ENCODE results near the gene GIMAP4. TPM values are rescaled to one million over a fixed set of nuclear protein-coding genes. Genes with fewer than 3 reads are reported as not detected.

Gene GIMAP4
- total RNA-seq (2011; cell fraction: chromatin; rRNA removed; ENCODE audit: low replicate concordance): not detected in 2 replicates
- not detected in 2 replicates for total RNA-seq (2011; cell fraction: nucleolus; rRNA removed)
- not detected in 2 replicates for total RNA-seq (2011; cell fraction: nucleoplasm; rRNA removed)
- total RNA-seq (2014; rRNA removed) (not detected in 2 replicates), total RNA-seq (2014; rRNA removed; fragmentation: Illumina TruSeq; extraction: Trizol) (not detected in 2 replicates), total RNA-seq (2015; rRNA removed; fragmentation: Illumina TruSeq; extraction: Trizol) (not detected in 2 replicates), total RNA-seq (2021) (0.16 and 0.42 TPM in 2 replicates), polyA plus RNA-seq (2011; rRNA removed) (not detected in 2 replicates), polyA plus RNA-seq (2014; fragmentation: Illumina TruSeq; extraction: Trizol) (not detected in 2 replicates), polyA plus RNA-seq (2014; fragmentation: Nextera tagmentation; extraction: Ambion mirVana) (not detected), polyA plus RNA-seq (2014; rRNA removed) (not detected in 2 replicates), polyA minus RNA-seq (2011; rRNA and poly(A)+ RNA removed) (not detected in 2 replicates), Bru-seq, nascent RNA (not detected), BruChase-seq, experiment 1, labeled RNA remaining after a 2-hour chase (not detected), BruChase-seq, experiment 2, labeled RNA remaining after a 6-hour chase (not detected)
- not detected in 2 replicates for polyA plus RNA-seq (2011; cell fraction: cytosol; rRNA removed)
- polyA plus RNA-seq (2011; cell fraction: nucleus; rRNA removed): not detected in 2 replicates
- not detected in 2 replicates for polyA plus RNA-seq (2012)
- not detected in 2 replicates for polyA minus RNA-seq (2011; cell fraction: cytosol; rRNA and poly(A)+ RNA removed)
- not detected in 2 replicates for polyA minus RNA-seq (2011; cell fraction: nucleus; rRNA and poly(A)+ RNA removed)
- long read RNA-seq, experiment 1: 0 reads
- long read RNA-seq, experiment 2: 0 reads
- long read RNA-seq, experiment 3: 0 reads

DNA sequence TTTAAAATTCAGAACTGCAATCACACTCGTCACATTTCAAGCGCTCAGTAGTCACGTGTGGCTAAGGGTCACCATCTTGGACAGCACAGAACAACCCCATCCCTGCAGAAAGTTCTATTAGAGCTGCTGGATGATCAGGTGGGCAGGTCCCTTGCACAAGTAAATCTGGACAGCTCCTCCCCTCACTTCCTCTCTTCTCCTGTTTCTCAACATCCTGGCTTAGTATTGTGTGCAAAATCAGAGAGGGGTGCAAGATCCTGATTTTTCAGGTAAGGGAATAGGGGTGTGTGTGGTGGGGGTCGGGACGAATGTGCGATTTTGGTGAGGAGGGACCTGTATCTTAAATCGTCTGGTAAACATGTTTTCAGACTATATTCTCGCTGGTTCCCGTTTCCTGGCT is at the start of gene GIMAP4:
Gene GIMAP4 (plus strand): TSS at position 222 of the 400 bp plus-strand sequence. CDS start 2,512 bp downstream, outside the sequence.
- no peak for DNase-seq (ENCODE audit: extremely low read depth in 1 of 4, low spot score in 3 of 4)
- intact Hi-C loops (cut with micrococcal nuclease): loop anchor here (5.0 kb wide), 1 partner anchor 120 kb away; no protein-coding TSS in a partner anchor
- BruUV-seq (replicated peaks): no TSS peak
- ChIA-PET POLR2A (interaction anchor here (0.9 kb wide), 1 partner anchor 9 kb away, joined by 4 read pairs; no protein-coding TSS in a partner anchor), CTCF (ENCODE audit: low intra/inter-chr PET ratio) (no interaction called here)
- H3K36me3 ChIP-seq (ENCODE audit: control insufficient read depth, insufficient read depth, low read length): no peaks in the 10 kb centered on the region
- ATAC-seq: no peak
- no peak for FAIRE-seq
- no peak within 1 kb of the TSS for H2AFZ ChIP-seq (ENCODE audit: low read depth, low read length)
- peaks cover 0 to 18% of the 10 kb centered on the region in 2 experiments; a peak in 3 of 5 replicates for H3K27me3 ChIP-seq (ENCODE audit: control insufficient read depth in 2 of 2, insufficient read depth in 2 of 2, low read length in 2 of 2)
- WGBS (ENCODE audit: insufficient coverage, low coverage, missing lambda C conversion rate): 1% methylated on average over 9 of the region's 9 CpGs
- no peak within 1 kb of the TSS for H3K4me2 ChIP-seq (ENCODE audit: insufficient read depth, low read length)
- H3K4me3 ChIP-seq: no peak within 1 kb of the TSS
- no peaks in the 10 kb centered on the region for H3K4me1 ChIP-seq (replicated peaks in 1 of 2; ENCODE audit: control insufficient read depth in 2 of 2, insufficient read depth in 2 of 2, low read length in 2 of 2)
- no peak for TF ChIP-seq TEAD1 (CRISPR knock-in tag; IDR thresholded peaks at IDR 0.05)
- TF ChIP-seq NFIX (CRISPR knock-in tag; IDR thresholded peaks at IDR 0.05; ENCODE audit: low read depth): no peak
- no peak for TF ChIP-seq RBM17 (IDR thresholded peaks at IDR 0.05; ENCODE audit: borderline replicate concordance, low read depth, low read length)
- no peak for TF ChIP-seq ZKSCAN3 (CRISPR knock-in tag; IDR thresholded peaks at IDR 0.05)
- no peak for TF ChIP-seq SNIP1 (IDR thresholded peaks at IDR 0.05; ENCODE audit: low read depth)
- TF ChIP-seq ZNF668 (CRISPR knock-in tag; IDR thresholded peaks at IDR 0.05): no peak
- TF ChIP-seq, protein P1, sequence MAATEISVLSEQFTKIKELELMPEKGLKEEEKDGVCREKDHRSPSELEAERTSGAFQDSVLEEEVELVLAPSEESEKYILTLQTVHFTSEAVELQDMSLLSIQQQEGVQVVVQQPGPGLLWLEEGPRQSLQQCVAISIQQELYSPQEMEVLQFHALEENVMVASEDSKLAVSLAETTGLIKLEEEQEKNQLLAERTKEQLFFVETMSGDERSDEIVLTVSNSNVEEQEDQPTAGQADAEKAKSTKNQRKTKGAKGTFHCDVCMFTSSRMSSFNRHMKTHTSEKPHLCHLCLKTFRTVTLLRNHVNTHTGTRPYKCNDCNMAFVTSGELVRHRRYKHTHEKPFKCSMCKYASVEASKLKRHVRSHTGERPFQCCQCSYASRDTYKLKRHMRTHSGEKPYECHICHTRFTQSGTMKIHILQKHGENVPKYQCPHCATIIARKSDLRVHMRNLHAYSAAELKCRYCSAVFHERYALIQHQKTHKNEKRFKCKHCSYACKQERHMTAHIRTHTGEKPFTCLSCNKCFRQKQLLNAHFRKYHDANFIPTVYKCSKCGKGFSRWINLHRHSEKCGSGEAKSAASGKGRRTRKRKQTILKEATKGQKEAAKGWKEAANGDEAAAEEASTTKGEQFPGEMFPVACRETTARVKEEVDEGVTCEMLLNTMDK (IDR thresholded peaks at IDR 0.05; ENCODE audit: borderline replicate concordance, insufficient read depth, low read depth, low read length, poor library complexity, severe bottlenecking): no peak
- no peak for TF ChIP-seq MAZ (CRISPR knock-in tag; conservative IDR thresholded peaks at IDR 0.05 in 1 of 2, IDR thresholded peaks at IDR 0.05 in 1 of 2)
- TF ChIP-seq SP1 (CRISPR knock-in tag; IDR thresholded peaks at IDR 0.05): no peak
- no peak for TF ChIP-seq ZNF184 (CRISPR knock-in tag; IDR thresholded peaks at IDR 0.05)
- TF ChIP-seq TRIM28 (IDR thresholded peaks at IDR 0.05): no peak
- no peaks in the 10 kb centered on the region for H3K9me3 ChIP-seq (replicated peaks; ENCODE audit: control insufficient read depth, insufficient read depth, low read depth, low read length)
- no peak within 1 kb of the TSS for H3K9ac ChIP-seq (ENCODE audit: insufficient read depth in 1 of 2, low read depth in 2 of 2, low read length in 2 of 2)
- no peaks in the 10 kb centered on the region for H4K20me1 ChIP-seq (replicated peaks; ENCODE audit: control insufficient read depth, insufficient read depth, low read length)
- no peaks in the 10 kb centered on the region for H3K79me2 ChIP-seq (ENCODE audit: control insufficient read depth, insufficient read depth, low read length)
- no peak within 1 kb of the TSS for H3K27ac ChIP-seq (ENCODE audit: extremely low read depth, low read depth, low read length)
- in situ Hi-C loops (cut with MboI): no loop called here
- H3K9me1 ChIP-seq (ENCODE audit: control insufficient read depth, insufficient read depth, low read length): no peaks in the 10 kb centered on the region

All from K562 (cell line).